IPS DF 6.9 (cell line): ENCODE data around the gene MAD1L1.

ENCODE experiments used
- DNase-seq: peaks from one replicate; pipeline ENCODE4 v3.0.0-alpha.2; 2013; ENCODE audit warnings: low read depth, low spot score
- H3K27ac ChIP-seq: one replicate; pipeline ENCODE4 v1.5.1; 2013; ENCODE audit warnings: low read length, control low read depth
- H3K27me3 ChIP-seq: 2 replicates; pipeline ENCODE4 v1.6.1; 2013; ENCODE audit warnings: mild to moderate bottlenecking, low read length; ENCODE audit not compliant: control insufficient read depth, insufficient read depth
- H3K36me3 ChIP-seq: 2 replicates; pipeline ENCODE4 v1.6.1; 2013; ENCODE audit warnings: low read length; ENCODE audit not compliant: control insufficient read depth, insufficient read depth
- H3K4me1 ChIP-seq: 2 replicates; pipeline ENCODE4 v1.6.1; 2013; ENCODE audit warnings: low read length; ENCODE audit not compliant: control insufficient read depth, insufficient read depth
- H3K4me3 ChIP-seq: 2 replicates; pipeline ENCODE4 v1.5.1; 2013; ENCODE audit warnings: mild to moderate bottlenecking, low read length
- H3K9me3 ChIP-seq: 2 replicates; pipeline ENCODE4 v1.6.1; 2013; ENCODE audit warnings: low read length, inconsistent platforms; ENCODE audit not compliant: control insufficient read depth, insufficient read depth
- WGBS: extraction: QIAGEN DNeasy Blood & Tissue Kit; methylation state at CpG from one replicate; pipeline ENCODE4 v1.1.7; 2013; ENCODE audit warnings: mixed read lengths, missing lambda C conversion rate; ENCODE audit not compliant: insufficient read length, insufficient coverage; 5-methylcytosine and 5-hydroxymethylcytosine counted together

MAD1L1 gene

DNA sequence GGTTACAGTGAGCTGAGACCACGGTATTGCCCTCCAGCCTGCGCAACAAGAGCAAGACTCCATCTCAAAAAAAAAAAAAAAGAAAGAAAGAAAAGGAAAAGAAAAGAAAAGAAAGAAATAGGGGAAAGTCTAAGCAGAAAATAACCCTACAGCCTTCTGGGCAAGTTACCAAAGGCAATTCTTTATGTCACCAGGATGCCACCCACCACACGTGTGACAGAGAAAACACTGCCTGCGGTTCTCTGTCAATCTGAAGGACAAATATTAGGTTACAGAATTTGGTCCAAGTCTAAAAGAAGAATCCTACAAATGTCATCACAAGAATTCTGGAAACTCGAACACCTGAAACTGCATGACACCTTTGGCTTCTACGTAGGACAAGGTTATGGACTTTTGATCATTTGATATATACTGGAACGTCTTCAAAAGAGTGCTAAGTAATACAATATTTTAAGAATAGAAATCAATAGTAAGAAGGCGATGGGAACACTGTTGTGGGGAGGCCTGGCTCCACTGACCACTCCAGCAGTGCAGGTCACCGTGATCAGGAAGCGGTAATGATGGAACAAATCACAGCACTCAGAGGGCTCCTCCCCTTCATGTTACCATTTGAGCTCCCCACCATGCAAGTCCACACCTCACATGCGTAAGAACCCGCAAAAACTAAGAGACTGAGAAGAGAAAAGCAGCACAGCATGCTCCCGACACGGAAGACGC is 75.8 kb downstream of the MAD1L1 start:
- Histone ChIP-seq H3K4me1 (peaks cover 3% of the 10 kb centered on the region; the same call in 1 of the 2 replicates), H3K36me3 (no peaks in the 10 kb centered on the region), H3K4me3 (no peak overlapping the region), H3K9me3 (no peaks in the 10 kb centered on the region), H3K27ac (no peak overlapping the region), H3K27me3 (no peaks in the 10 kb centered on the region)
- WGBS, result no CpG with 5 or more reads among the region's 15 CpGs
- DNase-seq, result no peak

DNA sequence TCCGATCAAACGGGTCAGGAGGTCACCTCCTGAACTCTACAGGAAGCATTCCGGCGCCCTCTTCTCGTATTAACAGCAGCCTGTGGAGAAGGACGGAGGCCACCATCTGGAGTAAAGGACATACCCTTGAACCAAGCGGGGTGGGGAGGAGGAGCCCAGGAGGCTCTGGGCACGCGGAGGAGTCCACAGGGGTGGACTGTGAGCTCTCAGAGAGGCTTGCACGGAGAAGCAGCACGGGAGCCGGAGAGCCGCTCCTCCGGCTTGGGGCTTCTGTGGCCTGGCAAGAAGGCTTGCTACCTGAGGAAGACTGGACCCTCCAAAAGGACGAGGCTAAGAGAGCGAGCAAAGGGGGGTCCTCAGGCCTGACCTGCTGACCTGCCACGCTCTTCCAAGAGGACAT is 77.9 kb downstream of the MAD1L1 start:
- Histone ChIP-seq H3K4me3 (no peak overlapping the region), H3K9me3 (no peaks in the 10 kb centered on the region), H3K27ac (no peak overlapping the region), H3K36me3 (no peaks in the 10 kb centered on the region), H3K4me1 (peaks cover 3% of the 10 kb centered on the region; the same call in 1 of the 2 replicates), H3K27me3 (no peaks in the 10 kb centered on the region)
- no CpG with 5 or more reads among the region's 17 CpGs for whole genome bisulfite sequencing
- DNase-seq, result no peak

DNA sequence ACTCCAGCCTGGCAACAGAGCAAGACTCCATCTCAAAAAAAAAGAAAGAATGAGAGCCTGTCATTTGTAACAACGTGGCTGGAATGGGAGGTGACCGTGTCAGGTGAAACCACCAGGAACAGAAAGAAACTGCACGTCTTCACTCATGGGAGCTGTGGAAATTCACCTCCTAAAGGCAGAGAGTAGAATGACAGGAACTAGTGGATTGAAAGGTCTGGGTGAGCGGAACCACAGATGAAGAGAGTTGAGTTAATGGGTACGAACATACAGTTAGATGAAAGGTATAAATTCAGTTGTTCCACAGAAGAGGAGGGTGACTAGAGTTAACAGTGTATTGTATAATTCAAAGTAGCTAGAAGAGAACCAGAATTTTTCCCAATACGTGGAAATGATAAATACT is 78.6 kb downstream of the MAD1L1 start:
- Histone ChIP-seq H3K36me3 (no peaks in the 10 kb centered on the region), H3K27me3 (no peaks in the 10 kb centered on the region), H3K9me3 (no peaks in the 10 kb centered on the region), H3K27ac (no peak overlapping the region), H3K4me3 (no peak overlapping the region), H3K4me1 (peaks cover 3% of the 10 kb centered on the region; the same call in 1 of the 2 replicates)
- no CpG with 5 or more reads among the region's 6 CpGs for WGBS
- no peak for DNase-seq

DNA sequence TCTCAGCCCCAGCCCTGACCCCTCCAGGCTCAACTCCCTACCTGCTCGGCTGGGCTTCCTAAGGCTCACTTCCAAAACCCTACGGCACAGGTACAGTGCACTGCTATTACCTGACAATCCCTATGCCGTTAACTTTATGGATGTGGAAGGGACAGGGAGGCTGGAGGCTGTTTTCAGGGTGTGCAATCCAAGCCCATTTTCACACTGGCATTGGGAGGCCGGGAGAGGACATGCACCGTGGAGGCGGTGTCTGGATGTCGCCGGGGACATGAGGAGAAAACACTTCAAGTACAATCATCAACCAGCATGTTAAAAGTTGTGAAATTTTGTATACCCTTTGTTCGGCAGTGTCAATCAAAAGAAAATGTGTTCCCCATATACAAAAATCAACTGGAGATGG is 80.1 kb downstream of the MAD1L1 start:
- Histone ChIP-seq H3K36me3 (no peaks in the 10 kb centered on the region), H3K27me3 (no peaks in the 10 kb centered on the region), H3K4me3 (no peak overlapping the region), H3K9me3 (no peaks in the 10 kb centered on the region), H3K27ac (no peak overlapping the region), H3K4me1 (no peaks in the 10 kb centered on the region)
- no CpG with 5 or more reads among the region's 9 CpGs for WGBS
- no peak for DNase-seq

DNA sequence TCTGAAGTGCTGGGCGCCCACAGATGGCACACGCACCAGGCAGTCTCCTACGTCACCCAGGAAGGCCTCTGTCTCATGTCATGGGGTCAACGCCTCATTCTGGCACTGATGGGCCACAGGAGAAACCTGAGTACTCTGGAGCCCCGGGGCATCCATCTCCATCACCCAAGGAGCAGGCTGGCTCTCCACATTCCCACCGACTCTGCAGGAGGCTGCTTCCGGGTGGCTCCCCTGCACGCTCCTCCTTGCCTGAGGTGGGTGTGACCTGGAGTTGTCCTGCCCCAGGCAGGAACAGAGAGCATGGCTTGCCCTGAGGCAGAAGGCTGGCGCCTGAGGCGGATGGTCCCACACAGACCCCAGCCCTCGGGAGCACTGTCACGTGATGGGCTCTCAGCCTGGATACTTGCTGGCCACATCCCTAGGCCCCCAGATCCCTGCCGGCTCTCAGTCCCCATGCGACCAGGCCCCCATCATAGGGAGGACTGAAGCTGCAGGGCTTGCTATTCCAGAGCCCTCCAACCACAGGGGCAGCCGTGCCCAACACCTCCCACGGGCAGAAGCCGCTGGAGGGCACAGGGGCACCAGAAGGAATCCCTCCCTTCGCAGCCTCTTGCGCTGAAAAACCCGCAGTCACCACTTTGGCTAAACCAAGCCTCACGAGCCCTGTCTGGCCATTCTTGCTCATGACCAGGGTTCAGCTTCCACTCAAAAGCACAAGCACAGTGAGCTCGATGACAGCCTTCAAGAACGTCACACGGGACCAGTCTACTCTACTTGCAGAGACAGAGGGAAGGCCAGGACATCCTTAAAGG is 80.7 kb downstream of the MAD1L1 start:
- Histone ChIP-seq H3K27ac (no peak overlapping the region), H3K4me1 (no peaks in the 10 kb centered on the region), H3K9me3 (no peaks in the 10 kb centered on the region), H3K4me3 (no peak overlapping the region), H3K36me3 (no peaks in the 10 kb centered on the region), H3K27me3 (no peaks in the 10 kb centered on the region)
- DNase-seq, result no peak
- WGBS, result no CpG with 5 or more reads among the region's 24 CpGs

DNA sequence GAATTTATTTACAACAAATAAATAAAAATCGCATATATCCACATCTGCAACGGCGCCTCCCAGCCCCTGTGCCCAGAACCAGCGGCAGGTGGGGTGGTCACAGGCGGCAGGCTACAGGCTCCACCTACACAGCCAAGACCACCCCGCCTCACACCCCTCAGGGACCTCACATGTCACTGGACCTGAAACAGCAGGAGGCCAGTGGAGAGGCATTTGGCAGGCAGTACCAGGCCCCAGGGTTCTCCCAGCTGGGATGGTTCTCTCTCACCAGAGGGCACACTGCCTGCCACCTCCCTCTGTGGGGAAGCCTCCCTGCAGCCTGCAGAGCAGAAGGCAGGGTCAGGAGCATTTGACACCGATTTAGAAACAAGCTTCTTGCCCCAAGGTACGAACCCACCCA is 81.5 kb downstream of the MAD1L1 start:
- H3K4me1 ChIP-seq, result no peaks in the 10 kb centered on the region
- no peaks in the 10 kb centered on the region for H3K27me3 ChIP-seq
- no peaks in the 10 kb centered on the region for H3K9me3 ChIP-seq
- no peak overlapping the region for H3K4me3 ChIP-seq
- WGBS, result no CpG with 5 or more reads among the region's 8 CpGs
- peaks cover 1% of the 10 kb centered on the region; the same call in 1 of the 2 replicates for H3K36me3 ChIP-seq
- DNase-seq, result no peak
- H3K27ac ChIP-seq, result no peak overlapping the region

DNA sequence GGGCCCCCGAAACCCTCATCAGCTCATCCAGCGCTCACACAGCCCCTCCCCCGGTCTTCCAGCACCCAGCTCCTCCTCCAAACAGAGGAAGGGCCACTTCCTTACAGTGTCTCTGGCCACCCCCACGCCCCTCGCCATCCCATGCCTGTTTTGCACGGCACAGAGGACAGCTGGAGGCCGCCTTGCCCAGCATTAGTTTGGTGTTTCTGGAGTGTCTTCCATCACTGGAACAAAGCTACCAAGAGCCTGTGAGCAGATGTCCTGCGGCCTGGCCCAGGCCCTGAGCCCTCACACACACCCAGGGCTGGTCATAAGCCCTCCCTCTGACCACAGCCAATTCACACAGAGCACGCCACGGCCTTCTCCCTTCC is 82.3 kb downstream of the MAD1L1 start:
- Histone ChIP-seq H3K27ac (no peak overlapping the region), H3K9me3 (no peaks in the 10 kb centered on the region), H3K4me1 (no peaks in the 10 kb centered on the region), H3K4me3 (no peak overlapping the region), H3K36me3 (peaks cover 9% of the 10 kb centered on the region; the same call in 1 of the 2 replicates), H3K27me3 (no peaks in the 10 kb centered on the region)
- WGBS, result no CpG with 5 or more reads among the region's 10 CpGs
- no peak for DNase-seq

DNA sequence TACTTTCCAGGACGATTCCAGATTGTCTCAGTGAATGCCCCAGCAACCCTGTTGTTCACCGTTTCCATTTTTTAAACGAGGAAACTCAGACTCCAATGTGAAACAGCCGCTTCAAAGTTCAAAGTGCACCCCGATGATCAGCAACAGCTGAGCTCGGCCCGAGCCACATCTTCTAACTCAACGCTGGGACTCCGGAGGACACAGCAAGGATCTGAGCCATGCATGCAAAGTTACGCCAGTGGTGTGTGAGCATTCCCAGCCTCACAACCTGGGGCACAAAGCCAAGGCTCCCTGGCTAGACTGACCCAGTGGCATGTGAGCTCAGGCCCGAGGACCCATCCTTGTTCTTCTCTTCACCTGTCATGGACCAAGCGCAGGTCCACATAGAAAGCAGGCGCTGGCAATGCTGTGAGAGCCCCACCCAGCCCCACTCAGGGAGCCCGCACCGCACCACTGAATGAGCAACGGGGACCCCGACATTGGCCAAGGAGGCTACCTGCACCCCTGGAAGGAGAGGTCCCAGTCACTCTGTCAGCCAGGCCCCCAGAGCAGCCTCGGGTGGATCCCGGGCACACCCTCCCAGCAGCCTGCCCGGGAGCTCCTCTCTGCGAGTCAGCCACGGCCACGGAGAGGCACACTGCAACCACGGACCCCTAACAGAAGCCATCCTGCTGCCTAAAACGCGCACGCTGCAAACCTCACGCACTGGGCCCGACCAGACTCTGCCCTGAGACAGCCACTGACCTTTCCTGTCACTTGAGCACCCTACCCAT is 82.9 kb downstream of the MAD1L1 start:
- no CpG with 5 or more reads among the region's 29 CpGs for WGBS
- H3K27ac ChIP-seq, result no peak overlapping the region
- no peaks in the 10 kb centered on the region for H3K4me1 ChIP-seq
- H3K27me3 ChIP-seq, result no peaks in the 10 kb centered on the region
- H3K36me3 ChIP-seq, result peaks cover 12% of the 10 kb centered on the region; the same call in 1 of the 2 replicates
- DNase-seq, result no peak
- no peak overlapping the region for H3K4me3 ChIP-seq
- no peaks in the 10 kb centered on the region for H3K9me3 ChIP-seq

DNA sequence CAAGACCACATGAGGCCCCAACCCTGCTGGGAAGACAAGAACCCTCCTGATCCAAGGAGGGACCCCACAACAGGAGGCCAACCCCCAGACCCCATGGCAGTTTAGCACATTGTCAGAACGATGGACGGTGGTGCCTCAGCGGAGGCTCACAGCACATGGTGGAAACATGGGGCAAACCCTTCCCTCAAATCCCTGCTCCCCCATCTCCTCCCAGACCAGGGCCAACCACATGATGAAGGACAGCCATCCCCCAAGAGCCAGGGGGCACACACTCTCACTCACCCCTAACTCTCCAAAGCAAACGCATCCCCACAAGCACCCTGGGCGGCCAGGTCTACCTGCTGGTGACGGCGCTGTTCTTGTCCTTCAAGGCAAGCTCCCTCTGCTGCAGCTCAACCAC is 83.9 kb downstream of the MAD1L1 start:
- WGBS, result no CpG with 5 or more reads among the region's 7 CpGs
- no peak for DNase-seq
- Histone ChIP-seq H3K4me1 (no peaks in the 10 kb centered on the region), H3K4me3 (no peak overlapping the region), H3K27ac (no peak overlapping the region), H3K9me3 (no peaks in the 10 kb centered on the region), H3K36me3 (peaks cover 12% of the 10 kb centered on the region; the same call in 1 of the 2 replicates), H3K27me3 (no peaks in the 10 kb centered on the region)

DNA sequence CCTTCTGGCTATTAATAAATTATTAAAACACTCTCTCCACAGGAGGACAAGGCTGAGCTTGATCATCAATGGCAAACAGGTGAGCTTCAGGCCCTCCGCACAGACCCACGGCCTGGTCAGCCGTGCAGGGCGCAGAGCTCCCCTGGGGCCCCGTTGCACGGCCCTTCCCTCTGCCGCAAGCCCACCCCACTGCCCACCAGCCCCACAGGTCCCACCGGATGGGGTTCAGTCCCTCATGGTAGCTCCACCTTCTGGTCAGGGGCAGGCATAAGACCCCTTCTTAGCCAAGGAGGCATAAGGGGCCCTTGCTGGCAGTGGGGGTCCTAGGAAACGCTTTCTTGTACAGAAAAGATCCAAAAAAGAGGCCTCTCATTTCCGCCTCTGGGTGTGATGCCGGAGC is 84.6 kb downstream of the MAD1L1 start:
- Histone ChIP-seq H3K9me3 (no peaks in the 10 kb centered on the region), H3K4me1 (no peaks in the 10 kb centered on the region), H3K36me3 (peaks cover 17% of the 10 kb centered on the region; the same call in 1 of the 2 replicates), H3K27ac (no peak overlapping the region), H3K4me3 (no peak overlapping the region), H3K27me3 (no peaks in the 10 kb centered on the region)
- no CpG with 5 or more reads among the region's 11 CpGs for WGBS
- DNase-seq, result no peak
